Bronchial epithelial cell (primary cell): ENCODE results near the gene C10orf90. TPM values are rescaled to one million over a fixed set of nuclear protein-coding genes. Genes with fewer than 3 reads are reported as not detected.
A peak's percentile ranks its signal among the peaks of the same experiment; 100 is the strongest.

Experiments
- DNase-seq: peaks from one replicate; pipeline ENCODE4 v3.0.0-alpha.2; 2010; ENCODE audit warnings: low read depth
- FAIRE-seq: peaks from 2 replicates; lab custom pipeline; 2011; peaks lifted over from hg19 to GRCh38; lab: Jason Lieb, UNC
- H3K27me3 ChIP-seq: 2 replicates; pipeline ENCODE4 v1.5.1; 2011; ENCODE audit warnings: low read length; ENCODE audit not compliant: control insufficient read depth, insufficient read depth
- H3K36me3 ChIP-seq: 2 replicates; pipeline ENCODE4 v1.5.1; 2011; ENCODE audit warnings: low read length; ENCODE audit not compliant: control insufficient read depth, insufficient read depth
- H3K4me3 ChIP-seq: 2 replicates; pipeline ENCODE4 v1.5.1; 2011; ENCODE audit warnings: mild to moderate bottlenecking, low read depth, low read length, control low read depth
- CTCF ChIP-seq: IDR thresholded peaks from 2 replicates; pipeline ENCODE4 v1.5.1; 2011; ENCODE audit warnings: mild to moderate bottlenecking, moderate library complexity, low read length, control low read depth, inconsistent platforms; ENCODE audit not compliant: insufficient read depth, severe bottlenecking
- total RNA-seq: library from RNA; depleted of rRNA; stranded (reverse); fragments of >200 nt; gene quantifications from 2 replicates; pipeline ENCODE4 v1.2.1, GENCODE V29; 2014

The C10orf90 gene
- total RNA-seq, 1 donor from 2014 or later: not detected

GRCh38 chr10:126617208-126617607 is 53.3 kb downstream of the C10orf90 start:
- no peak overlapping the region for H3K4me3 ChIP-seq
- no peaks in the 10 kb centered on the region for H3K36me3 ChIP-seq
- FAIRE-seq (no peak), DNase-seq (no peak)
- peaks cover 1% of the 10 kb centered on the region for H3K27me3 ChIP-seq
- no peak for TF ChIP-seq CTCF

GRCh38 chr10:126616737-126617136 is 53.8 kb downstream of the C10orf90 start:
- Histone ChIP-seq H3K27me3 (peaks cover 1% of the 10 kb centered on the region), H3K36me3 (no peaks in the 10 kb centered on the region), H3K4me3 (no peak overlapping the region)
- DNase-seq: no peak
- no peak for TF ChIP-seq CTCF
- FAIRE-seq: no peak

- Histone ChIP-seq H3K36me3 (no peaks in the 10 kb centered on the region), H3K27me3 (no peaks in the 10 kb centered on the region), H3K4me3 (no peak overlapping the region)
- FAIRE-seq (no peak), DNase-seq (no peak)
- no peak for TF ChIP-seq CTCF
These were observed 59.2 kb downstream of the C10orf90 start for GRCh38 chr10:126611303-126611702.

- H3K4me3 ChIP-seq: no peak overlapping the region
- H3K36me3 ChIP-seq: no peaks in the 10 kb centered on the region
- DNase-seq (no peak), FAIRE-seq (no peak)
- H3K27me3 ChIP-seq: no peaks in the 10 kb centered on the region
- no peak for TF ChIP-seq CTCF
These were observed 60.9 kb downstream of the C10orf90 start for GRCh38 chr10:126609566-126609965.

GRCh38 chr10:126599949-126600682 is 70.4 kb downstream of the C10orf90 start:
- no peaks in the 10 kb centered on the region for H3K36me3 ChIP-seq
- DNase-seq: no peak
- H3K4me3 ChIP-seq: no peak overlapping the region
- TF ChIP-seq CTCF: no peak
- H3K27me3 ChIP-seq: no peaks in the 10 kb centered on the region
- no peak for FAIRE-seq

- peak; percentile 65 for TF ChIP-seq CTCF
- no peaks in the 10 kb centered on the region for H3K27me3 ChIP-seq
- no peak overlapping the region for H3K4me3 ChIP-seq
- DNase-seq: peak; percentile 52
- no peaks in the 10 kb centered on the region for H3K36me3 ChIP-seq
- FAIRE-seq: no peak
These were observed 72.5 kb downstream of the C10orf90 start for GRCh38 chr10:126598009-126598408.
